Esophagus muscularis mucosa (tissue), 3 donors: Measurements from ENCODE around the gene DACT3.

ENCODE experiments used
- POLR2A ChIP-seq: fragments of 450-650 bp; IDR thresholded peaks from one replicate; pipeline ENCODE4 v1.6.1; 2017; ENCODE audit warnings: antibody characterized with exemption, moderate library complexity, mild to moderate bottlenecking, low read depth
- TF ChIP-seq, protein P1 (sequence below), 3 experiments: fragments of 200-600 bp in 2 of 3; fragments of 450-650 bp in 1 of 3; sonication (generic) in 2 of 3; IDR thresholded peaks; one replicate each; pipeline ENCODE4 v1.5.1; 2017 to 2019; ENCODE audit warnings: antibody characterized with exemption in 3 of 3, mild to moderate bottlenecking in 2 of 3, moderate library complexity in 1 of 3

- TF ChIP-seq, protein P1, sequence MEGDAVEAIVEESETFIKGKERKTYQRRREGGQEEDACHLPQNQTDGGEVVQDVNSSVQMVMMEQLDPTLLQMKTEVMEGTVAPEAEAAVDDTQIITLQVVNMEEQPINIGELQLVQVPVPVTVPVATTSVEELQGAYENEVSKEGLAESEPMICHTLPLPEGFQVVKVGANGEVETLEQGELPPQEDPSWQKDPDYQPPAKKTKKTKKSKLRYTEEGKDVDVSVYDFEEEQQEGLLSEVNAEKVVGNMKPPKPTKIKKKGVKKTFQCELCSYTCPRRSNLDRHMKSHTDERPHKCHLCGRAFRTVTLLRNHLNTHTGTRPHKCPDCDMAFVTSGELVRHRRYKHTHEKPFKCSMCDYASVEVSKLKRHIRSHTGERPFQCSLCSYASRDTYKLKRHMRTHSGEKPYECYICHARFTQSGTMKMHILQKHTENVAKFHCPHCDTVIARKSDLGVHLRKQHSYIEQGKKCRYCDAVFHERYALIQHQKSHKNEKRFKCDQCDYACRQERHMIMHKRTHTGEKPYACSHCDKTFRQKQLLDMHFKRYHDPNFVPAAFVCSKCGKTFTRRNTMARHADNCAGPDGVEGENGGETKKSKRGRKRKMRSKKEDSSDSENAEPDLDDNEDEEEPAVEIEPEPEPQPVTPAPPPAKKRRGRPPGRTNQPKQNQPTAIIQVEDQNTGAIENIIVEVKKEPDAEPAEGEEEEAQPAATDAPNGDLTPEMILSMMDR (IDR thresholded peaks at IDR 0.05), result no peak
- TF ChIP-seq POLR2A, result no peak
These were observed 24.8 kb downstream of the DACT3 start, which contains the start of gene GNG8 for GRCh38 chr19:46635920-46636761.
